Thyroid gland (tissue), 4 donors: ENCODE results near the gene PHTF2. TPM values are rescaled to one million over a fixed set of nuclear protein-coding genes. Genes with fewer than 3 reads are reported as not detected.

Experiments used
- DNase-seq, 2 donors: peaks; one replicate each; pipeline ENCODE4 v3.0.0-alpha.2; 2019
- H3K27ac ChIP-seq, 3 donors: fragments of 200-600 bp; sonication (generic); 1 replicate in 2 of 3; 2 replicates in 1 of 3; pipeline ENCODE4 v1.5.1; 2016 to 2019; ENCODE audit warnings: mild to moderate bottlenecking in 1 of 3, moderate library complexity in 1 of 3
- H3K27me3 ChIP-seq: fragments of 200-600 bp; sonication (generic); one replicate; pipeline ENCODE4 v1.5.1; 2019
- H3K36me3 ChIP-seq, 2 donors: fragments of 200-600 bp; sonication (generic); one replicate each; pipeline ENCODE4 v1.5.1; 2016 to 2019
- H3K4me1 ChIP-seq, 2 donors: fragments of 200-600 bp; sonication (generic); one replicate each; pipeline ENCODE4 v1.5.1; 2017 to 2019
- H3K4me3 ChIP-seq, 3 donors: fragments of 200-600 bp; sonication (generic); replicated peaks in 1 of 3; 1 replicate in 2 of 3; 2 replicates in 1 of 3; pipeline ENCODE4 v1.5.1; 2016; ENCODE audit warnings: mild to moderate bottlenecking in 1 of 3
- H3K9me3 ChIP-seq: fragments of 200-600 bp; sonication (generic); one replicate; pipeline ENCODE4 v1.5.1; 2017
- CTCF ChIP-seq, 6 experiments: fragments of 200-600 bp in 3 of 6; fragments of 450-650 bp in 3 of 6; sonication (generic) in 3 of 6; IDR thresholded peaks; one replicate each; pipeline ENCODE4 v1.5.1; 2016 to 2019; ENCODE audit warnings: antibody characterized with exemption in 6 of 6, mild to moderate bottlenecking in 2 of 6, inconsistent platforms in 1 of 6, moderate library complexity in 1 of 6
- POLR2A ChIP-seq, 2 donors: fragments of 450-650 bp; IDR thresholded peaks; one replicate each; pipeline ENCODE4 v1.6.1; 2017; ENCODE audit warnings: antibody characterized with exemption in 2 of 2, mild to moderate bottlenecking in 2 of 2, moderate library complexity in 1 of 2
- WGBS, 2 donors: methylation state at CpG; one replicate each; pipeline ENCODE4 v1.1.5; 2017; 5-methylcytosine and 5-hydroxymethylcytosine counted together
- intact Hi-C: fragments of 100-400 bp; cut with DNase I; formaldehyde crosslinking; loops from one replicate; pipeline ENCODE4 v1.15.1; 2023
- total RNA-seq, 4 donors: library from RNA; depleted of rRNA; stranded (reverse); fragments of >200 nt; gene quantifications; one replicate each; pipeline ENCODE4 v1.2.3, GENCODE V29; 2016

Gene PHTF2
- total RNA-seq, result 10 to 100 TPM; 15.3 to 28.3 (median 25.3) TPM

DNA sequence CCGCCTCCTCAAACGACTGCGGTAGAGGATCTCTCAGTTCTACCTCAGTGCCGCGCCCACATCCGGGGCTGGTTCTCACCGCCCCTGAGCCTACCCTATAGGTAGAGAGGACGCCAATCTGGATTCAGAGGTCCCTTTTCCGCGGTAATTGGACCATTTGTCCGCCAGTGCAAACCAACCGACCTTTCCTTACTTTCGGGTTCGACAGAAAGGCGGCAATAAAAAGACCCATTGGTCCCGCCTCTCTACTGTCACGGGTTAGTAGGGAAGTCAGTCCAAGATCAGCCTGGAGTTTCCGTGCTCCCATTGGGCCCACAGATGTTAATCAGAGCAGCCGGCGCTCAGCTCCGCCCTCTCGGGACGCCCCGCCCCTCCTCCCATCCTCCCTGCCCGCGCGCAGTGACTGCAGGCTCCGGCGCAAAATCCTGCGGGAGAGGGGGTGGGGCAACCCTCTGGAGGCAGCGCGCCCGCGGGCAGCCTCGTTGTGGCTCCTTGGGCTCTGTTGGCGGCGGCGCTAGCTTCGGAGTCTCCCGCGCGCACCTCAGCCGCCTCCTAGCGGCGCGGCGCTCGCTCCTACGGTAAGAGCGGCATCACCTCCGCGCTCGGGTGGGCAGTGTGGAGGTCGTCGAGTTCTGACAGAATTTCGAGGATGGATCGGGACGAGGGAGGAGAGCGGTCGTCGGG is at the start of gene PHTF2, which contains the start of gene TMEM60:
Gene PHTF2 (plus strand): TSS at position 380 of the 684 bp plus-strand sequence.
Gene TMEM60 (minus strand): TSS at position 41 of the 684 bp plus-strand sequence. CDS start 4,061 bp downstream, outside the sequence.
- 1% methylated on average over 36 to 39 of the region's 61 CpGs for WGBS, 2 donors
- H3K4me1 ChIP-seq, result peaks cover 18 to 20% of the 10 kb centered on the region in 2 donors
- no peaks in the 10 kb centered on the region for H3K36me3 ChIP-seq
- H3K4me3 ChIP-seq, result peak within 1 kb of the TSS; percentile 78 to 83 (median 78)
- H3K9me3 ChIP-seq, result no peaks in the 10 kb centered on the region
- peak; percentile 7 to 58 (median 37) for TF ChIP-seq CTCF (IDR thresholded peaks at IDR 0.05)
- peak; percentile 73 to 83 for TF ChIP-seq POLR2A (IDR thresholded peaks at IDR 0.05)
- H3K27ac ChIP-seq, result peak within 1 kb of the TSS; percentile 72 to 91 (median 87)
- no peaks in the 10 kb centered on the region for H3K27me3 ChIP-seq
- intact Hi-C loops, result no loop called here
- peak; percentile 99 for DNase-seq

DNA sequence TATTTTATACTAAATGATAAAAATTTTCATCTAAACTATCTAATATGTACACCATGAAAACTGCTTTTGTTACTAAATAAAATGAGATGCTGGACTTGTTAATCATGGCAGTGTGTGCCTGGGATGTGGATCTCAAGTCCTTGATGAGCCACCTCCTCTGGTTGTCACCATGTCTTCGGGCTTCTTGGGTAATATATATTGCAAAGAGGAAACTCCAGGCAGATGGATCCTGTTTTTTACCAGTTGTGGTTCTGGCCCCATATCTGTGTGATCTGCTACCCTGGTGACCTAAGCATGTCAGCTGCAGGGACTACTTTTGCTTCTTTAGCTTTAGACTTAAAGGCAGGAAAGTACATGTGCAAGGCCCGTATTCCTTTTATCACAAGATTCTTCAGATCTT is 46.6 kb upstream of the PHTF2 start:
- TF ChIP-seq POLR2A (IDR thresholded peaks at IDR 0.05) (no peak), CTCF (IDR thresholded peaks at IDR 0.05) (no peak)
- 83 to 93% methylated on average over 2 of the region's 2 CpGs for WGBS, 2 donors
- H3K4me3 ChIP-seq, result no peak overlapping the region
- peaks cover 0 to 10% of the 10 kb centered on the region in 2 donors for H3K4me1 ChIP-seq
- H3K9me3 ChIP-seq, result no peaks in the 10 kb centered on the region
- H3K27me3 ChIP-seq, result no peaks in the 10 kb centered on the region
- peaks cover 0 to 3% of the 10 kb centered on the region in 2 donors for H3K36me3 ChIP-seq
- no peak for DNase-seq
- H3K27ac ChIP-seq, result no peak overlapping the region
- intact Hi-C loops, result no loop called here

GRCh38 chr7:77753173-77753572 is 45.4 kb upstream of the PHTF2 start:
- H3K9me3 ChIP-seq, result no peaks in the 10 kb centered on the region
- WGBS, 2 donors, result 76 to 87% methylated on average over 1 of the region's 1 CpG
- H3K36me3 ChIP-seq, result peaks cover 0 to 3% of the 10 kb centered on the region in 2 donors
- DNase-seq, result no peak
- intact Hi-C loops, result no loop called here
- TF ChIP-seq CTCF (IDR thresholded peaks at IDR 0.05), result no peak
- no peak for TF ChIP-seq POLR2A (IDR thresholded peaks at IDR 0.05)
- H3K27me3 ChIP-seq, result no peaks in the 10 kb centered on the region
- peaks cover 0 to under 1% of the 10 kb centered on the region in 2 donors for H3K4me1 ChIP-seq
- H3K4me3 ChIP-seq, result no peak overlapping the region
- H3K27ac ChIP-seq, result no peak overlapping the region

DNA sequence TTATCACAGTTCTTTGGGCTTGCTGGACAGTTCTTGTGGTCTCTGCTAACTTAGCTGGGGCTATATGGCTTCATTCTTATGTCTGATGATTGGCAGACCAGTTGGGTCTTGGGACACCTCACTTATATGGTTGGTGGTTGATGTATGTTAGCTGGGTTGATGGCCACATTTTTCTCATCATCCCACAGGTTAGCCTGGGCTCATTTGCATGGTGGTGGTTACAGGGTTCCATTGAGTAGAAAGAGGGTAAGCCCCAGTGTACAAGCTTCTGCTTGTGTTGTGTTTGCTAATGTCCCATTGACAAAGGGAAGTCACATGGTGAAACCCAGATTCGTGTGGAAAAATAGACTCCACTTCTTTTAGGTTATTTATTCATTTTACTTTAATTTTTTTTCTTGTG is 41.0 kb upstream of the PHTF2 start:
- Histone ChIP-seq H3K9me3 (no peaks in the 10 kb centered on the region), H3K36me3 (no peaks in the 10 kb centered on the region), H3K4me3 (no peak overlapping the region), H3K27me3 (no peaks in the 10 kb centered on the region), H3K4me1 (peaks cover 4 to 22% of the 10 kb centered on the region in 2 donors), H3K27ac (no peak overlapping the region)
- no peak for DNase-seq
- WGBS, 2 donors, result 27 to 44% methylated on average over 1 of the region's 1 CpG
- intact Hi-C loops, result loop anchor here (5.0 kb wide), 1 partner anchor 105 kb away; no protein-coding TSS in a partner anchor
- TF ChIP-seq CTCF (IDR thresholded peaks at IDR 0.05) (no peak), POLR2A (IDR thresholded peaks at IDR 0.05) (no peak)

- Histone ChIP-seq H3K36me3 (no peaks in the 10 kb centered on the region), H3K9me3 (no peaks in the 10 kb centered on the region), H3K27ac (peak overlapping the region; percentile 48 to 78 (median 60)), H3K4me3 (no peak overlapping the region), H3K27me3 (no peaks in the 10 kb centered on the region), H3K4me1 (peaks cover 10 to 31% of the 10 kb centered on the region in 2 donors)
- WGBS, 2 donors, result 2 to 5% methylated on average over 3 of the region's 3 CpGs
- intact Hi-C loops, result loop anchor here (5.0 kb wide), 1 partner anchor 107 kb away; no protein-coding TSS in a partner anchor
- DNase-seq, result peak; percentile 64 to 65
- TF ChIP-seq POLR2A (IDR thresholded peaks at IDR 0.05) (no peak), CTCF (IDR thresholded peaks at IDR 0.05) (peak; percentile 52 to 89 (median 77))
Observed at GRCh38 chr7:77759294-77759889, 39.2 kb upstream of the PHTF2 start.
